ENCODE results near the gene KAT6B.

Gene KAT6B

DNA sequence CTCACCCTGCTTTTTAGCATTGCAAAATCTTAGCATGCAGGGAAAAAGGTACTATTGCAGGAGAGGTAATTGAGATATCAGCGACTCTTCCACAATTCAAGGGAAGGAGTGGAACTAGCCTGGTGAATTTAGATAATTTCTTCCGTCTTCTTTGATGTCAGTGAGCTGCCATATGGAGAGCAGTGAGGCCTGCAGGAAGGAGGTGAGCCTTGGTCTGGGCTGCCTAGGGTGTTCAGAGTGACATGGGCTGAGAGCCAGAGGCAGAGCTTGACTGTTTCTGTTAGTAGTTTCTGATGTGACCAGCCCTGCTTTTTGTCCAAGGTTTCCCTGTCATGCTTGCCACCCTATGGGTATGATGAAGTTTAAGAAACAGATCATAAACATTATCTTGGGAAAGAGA, 28.6 kb downstream of the KAT6B start:
- no peaks in the 10 kb centered on the region for H3K27me3 ChIP-seq (ENCODE audit: control insufficient read depth in 1 of 2, insufficient read depth in 2 of 2, low read length in 2 of 2)
- peak overlapping the region; percentile 22 for H3K27ac ChIP-seq (ENCODE audit: low read depth, low read length)
- H3K4me3 ChIP-seq (ENCODE audit: low read depth in 1 of 2, low read length in 2 of 2), result no peak overlapping the region
- H3K9me3 ChIP-seq (ENCODE audit: control insufficient read depth in 1 of 2, low read length in 2 of 2), result no peaks in the 10 kb centered on the region
- H3K9ac ChIP-seq (ENCODE audit: low read depth in 1 of 2, low read length in 2 of 2), result peak overlapping the region in 1 of 2 donors; percentile 2
- no peaks in the 10 kb centered on the region for H3K36me3 ChIP-seq (ENCODE audit: control insufficient read depth in 1 of 2, insufficient read depth in 2 of 2, low read length in 2 of 2)
- H3K4me1 ChIP-seq (ENCODE audit: control insufficient read depth in 1 of 2, insufficient read depth in 2 of 2, low read length in 2 of 2), result peaks cover 21 to 23% of the 10 kb centered on the region in 2 donors

DNA sequence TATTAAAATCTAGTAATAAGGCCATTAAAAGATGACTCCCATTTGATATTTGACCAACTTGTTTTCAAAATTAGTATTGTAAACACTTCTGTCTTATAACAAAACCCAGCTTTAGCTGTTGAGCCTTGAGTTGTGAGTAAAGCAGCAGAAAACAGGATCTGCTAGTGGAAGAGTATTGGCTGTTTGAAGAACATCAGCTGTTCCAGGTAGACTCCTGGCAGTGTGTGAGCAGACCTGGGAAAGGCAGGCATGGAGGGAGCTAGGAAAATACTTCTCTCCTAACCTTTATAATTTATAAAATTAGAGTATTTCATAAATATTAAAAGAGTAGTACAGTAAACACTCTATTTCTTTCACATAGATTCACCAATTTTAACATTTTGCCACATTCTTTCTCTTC, 29.0 kb downstream of the KAT6B start:
- H3K4me1 ChIP-seq (ENCODE audit: control insufficient read depth in 1 of 2, insufficient read depth in 2 of 2, low read length in 2 of 2), result peaks cover 21 to 23% of the 10 kb centered on the region in 2 donors
- H3K9me3 ChIP-seq (ENCODE audit: control insufficient read depth in 1 of 2, low read length in 2 of 2), result no peaks in the 10 kb centered on the region
- H3K27me3 ChIP-seq (ENCODE audit: control insufficient read depth in 1 of 2, insufficient read depth in 2 of 2, low read length in 2 of 2), result no peaks in the 10 kb centered on the region
- no peak overlapping the region for H3K9ac ChIP-seq (ENCODE audit: low read depth in 1 of 2, low read length in 2 of 2)
- no peak overlapping the region for H3K27ac ChIP-seq (ENCODE audit: low read depth, low read length)
- H3K36me3 ChIP-seq (ENCODE audit: control insufficient read depth in 1 of 2, insufficient read depth in 2 of 2, low read length in 2 of 2), result no peaks in the 10 kb centered on the region
- no peak overlapping the region for H3K4me3 ChIP-seq (ENCODE audit: low read depth in 1 of 2, low read length in 2 of 2)

GRCh38 chr10:74856940-74857339, 30.5 kb downstream of the KAT6B start:
- H3K4me1 ChIP-seq (ENCODE audit: control insufficient read depth in 1 of 2, insufficient read depth in 2 of 2, low read length in 2 of 2), result peaks cover 21 to 23% of the 10 kb centered on the region in 2 donors
- no peak overlapping the region for H3K27ac ChIP-seq (ENCODE audit: low read depth, low read length)
- no peak overlapping the region for H3K9ac ChIP-seq (ENCODE audit: low read depth in 1 of 2, low read length in 2 of 2)
- no peak overlapping the region for H3K4me3 ChIP-seq (ENCODE audit: low read depth in 1 of 2, low read length in 2 of 2)
- H3K36me3 ChIP-seq (ENCODE audit: control insufficient read depth in 1 of 2, insufficient read depth in 2 of 2, low read length in 2 of 2), result no peaks in the 10 kb centered on the region
- no peaks in the 10 kb centered on the region for H3K27me3 ChIP-seq (ENCODE audit: control insufficient read depth in 1 of 2, insufficient read depth in 2 of 2, low read length in 2 of 2)
- no peaks in the 10 kb centered on the region for H3K9me3 ChIP-seq (ENCODE audit: control insufficient read depth in 1 of 2, low read length in 2 of 2)

DNA sequence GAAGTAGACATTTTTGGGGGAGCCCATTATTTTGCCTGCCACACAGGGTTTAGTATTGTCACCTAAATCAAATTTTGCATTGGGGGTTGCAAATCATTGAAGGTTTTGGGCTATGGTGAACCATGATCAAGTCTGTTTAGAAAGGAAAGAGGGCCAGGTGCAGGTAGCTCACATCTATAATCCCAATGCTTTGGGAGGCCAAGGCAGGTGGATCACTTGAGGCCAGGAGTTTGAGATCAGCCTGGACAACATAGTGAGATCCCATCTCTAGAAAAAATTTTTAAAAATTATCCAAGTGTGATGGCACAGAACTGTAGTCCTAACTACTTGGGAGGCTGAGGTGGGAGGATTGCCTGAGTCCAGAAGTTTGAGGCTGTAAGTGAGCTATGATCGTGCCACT, 31.2 kb downstream of the KAT6B start:
- Histone ChIP-seq H3K36me3 (ENCODE audit: control insufficient read depth in 1 of 2, insufficient read depth in 2 of 2, low read length in 2 of 2) (no peaks in the 10 kb centered on the region), H3K27ac (ENCODE audit: low read depth, low read length) (no peak overlapping the region), H3K9ac (ENCODE audit: low read depth in 1 of 2, low read length in 2 of 2) (no peak overlapping the region), H3K4me1 (ENCODE audit: control insufficient read depth in 1 of 2, insufficient read depth in 2 of 2, low read length in 2 of 2) (peaks cover 18 to 21% of the 10 kb centered on the region in 2 donors), H3K9me3 (ENCODE audit: control insufficient read depth in 1 of 2, low read length in 2 of 2) (no peaks in the 10 kb centered on the region), H3K27me3 (ENCODE audit: control insufficient read depth in 1 of 2, insufficient read depth in 2 of 2, low read length in 2 of 2) (no peaks in the 10 kb centered on the region), H3K4me3 (ENCODE audit: low read depth in 1 of 2, low read length in 2 of 2) (no peak overlapping the region)

DNA sequence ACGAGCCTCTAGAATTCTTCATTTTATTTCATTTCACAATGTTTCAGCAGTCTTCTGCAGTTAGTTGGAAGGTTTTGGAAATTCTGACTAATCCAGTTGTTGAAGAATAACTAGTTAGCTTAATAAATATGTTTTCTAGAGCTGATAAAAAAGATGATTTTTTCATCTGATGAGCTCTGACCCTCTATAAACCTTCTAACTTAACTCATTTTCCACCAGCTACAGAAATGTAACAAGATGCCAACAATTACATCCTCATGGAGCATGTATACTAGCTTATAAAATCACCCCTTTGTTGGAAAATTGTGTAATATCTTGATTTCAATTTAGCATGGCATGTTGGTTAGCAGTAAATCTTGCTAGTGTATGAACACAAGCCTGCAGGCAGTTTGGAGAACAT, 33.1 kb downstream of the KAT6B start:
- Histone ChIP-seq H3K9me3 (ENCODE audit: control insufficient read depth in 1 of 2, low read length in 2 of 2) (no peaks in the 10 kb centered on the region), H3K4me3 (ENCODE audit: low read depth in 1 of 2, low read length in 2 of 2) (no peak overlapping the region), H3K27ac (ENCODE audit: low read depth, low read length) (no peak overlapping the region), H3K27me3 (ENCODE audit: control insufficient read depth in 1 of 2, insufficient read depth in 2 of 2, low read length in 2 of 2) (no peaks in the 10 kb centered on the region), H3K4me1 (ENCODE audit: control insufficient read depth in 1 of 2, insufficient read depth in 2 of 2, low read length in 2 of 2) (peaks cover 12 to 18% of the 10 kb centered on the region in 2 donors), H3K9ac (ENCODE audit: low read depth in 1 of 2, low read length in 2 of 2) (no peak overlapping the region), H3K36me3 (ENCODE audit: control insufficient read depth in 1 of 2, insufficient read depth in 2 of 2, low read length in 2 of 2) (no peaks in the 10 kb centered on the region)

DNA sequence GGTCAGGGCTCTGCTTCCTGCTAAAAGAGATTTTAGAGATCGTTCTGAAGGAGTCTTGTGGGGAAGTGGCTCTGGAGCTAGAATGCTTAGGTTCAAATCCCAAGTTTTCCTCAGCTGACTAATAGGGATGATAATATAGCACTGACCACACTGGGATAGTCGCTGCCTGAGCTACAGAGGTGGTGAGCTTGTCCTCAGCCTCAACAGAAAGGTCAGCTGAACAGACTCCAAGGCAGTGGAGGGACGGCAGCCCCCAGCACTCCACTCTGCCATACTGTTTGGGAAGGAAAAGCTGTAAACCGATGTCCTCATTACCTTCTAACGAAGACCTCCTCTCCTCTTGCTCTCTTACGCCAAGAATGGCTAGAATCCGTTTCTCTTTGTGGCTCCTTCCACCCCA, 36.2 kb downstream of the KAT6B start:
- H3K36me3 ChIP-seq (ENCODE audit: control insufficient read depth in 1 of 2, insufficient read depth in 2 of 2, low read length in 2 of 2), result no peaks in the 10 kb centered on the region
- no peak overlapping the region for H3K4me3 ChIP-seq (ENCODE audit: low read depth in 1 of 2, low read length in 2 of 2)
- H3K9ac ChIP-seq (ENCODE audit: low read depth in 1 of 2, low read length in 2 of 2), result no peak overlapping the region
- H3K27me3 ChIP-seq (ENCODE audit: control insufficient read depth in 1 of 2, insufficient read depth in 2 of 2, low read length in 2 of 2), result no peaks in the 10 kb centered on the region
- no peak overlapping the region for H3K27ac ChIP-seq (ENCODE audit: low read depth, low read length)
- H3K4me1 ChIP-seq (ENCODE audit: control insufficient read depth in 1 of 2, insufficient read depth in 2 of 2, low read length in 2 of 2), result peaks cover 0 to 12% of the 10 kb centered on the region in 2 donors
- no peaks in the 10 kb centered on the region for H3K9me3 ChIP-seq (ENCODE audit: control insufficient read depth in 1 of 2, low read length in 2 of 2)

DNA sequence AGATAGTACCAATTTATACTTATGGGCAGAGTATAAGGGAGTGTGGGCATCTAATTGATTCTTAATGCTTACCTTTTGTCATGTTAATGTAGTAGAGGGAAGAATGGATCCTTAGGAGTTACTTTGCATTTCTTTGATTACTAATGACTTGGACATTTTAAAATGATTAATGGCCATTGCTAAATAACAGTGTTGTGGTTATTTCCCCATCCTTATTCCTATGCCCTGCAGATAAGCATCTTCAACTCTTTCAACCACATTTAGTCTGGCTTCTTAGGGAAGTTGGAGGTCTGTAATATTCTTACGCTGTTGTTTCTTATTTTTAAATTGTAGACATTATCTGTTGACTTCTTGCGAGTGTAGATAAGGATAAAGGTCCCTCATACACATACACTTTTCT, 37.2 kb downstream of the KAT6B start:
- no peak overlapping the region for H3K27ac ChIP-seq (ENCODE audit: low read depth, low read length)
- H3K36me3 ChIP-seq (ENCODE audit: control insufficient read depth in 1 of 2, insufficient read depth in 2 of 2, low read length in 2 of 2), result no peaks in the 10 kb centered on the region
- peaks cover 0 to 12% of the 10 kb centered on the region in 2 donors for H3K4me1 ChIP-seq (ENCODE audit: control insufficient read depth in 1 of 2, insufficient read depth in 2 of 2, low read length in 2 of 2)
- H3K9me3 ChIP-seq (ENCODE audit: control insufficient read depth in 1 of 2, low read length in 2 of 2), result no peaks in the 10 kb centered on the region
- no peak overlapping the region for H3K9ac ChIP-seq (ENCODE audit: low read depth in 1 of 2, low read length in 2 of 2)
- H3K27me3 ChIP-seq (ENCODE audit: control insufficient read depth in 1 of 2, insufficient read depth in 2 of 2, low read length in 2 of 2), result no peaks in the 10 kb centered on the region
- no peak overlapping the region for H3K4me3 ChIP-seq (ENCODE audit: low read depth in 1 of 2, low read length in 2 of 2)

- H3K9ac ChIP-seq (ENCODE audit: low read depth in 1 of 2, low read length in 2 of 2), result no peak overlapping the region
- H3K9me3 ChIP-seq (ENCODE audit: control insufficient read depth in 1 of 2, low read length in 2 of 2), result no peaks in the 10 kb centered on the region
- no peaks in the 10 kb centered on the region for H3K27me3 ChIP-seq (ENCODE audit: control insufficient read depth in 1 of 2, insufficient read depth in 2 of 2, low read length in 2 of 2)
- H3K4me3 ChIP-seq (ENCODE audit: low read depth in 1 of 2, low read length in 2 of 2), result no peak overlapping the region
- H3K36me3 ChIP-seq (ENCODE audit: control insufficient read depth in 1 of 2, insufficient read depth in 2 of 2, low read length in 2 of 2), result no peaks in the 10 kb centered on the region
- peaks cover 0 to 12% of the 10 kb centered on the region in 2 donors for H3K4me1 ChIP-seq (ENCODE audit: control insufficient read depth in 1 of 2, insufficient read depth in 2 of 2, low read length in 2 of 2)
- H3K27ac ChIP-seq (ENCODE audit: low read depth, low read length), result no peak overlapping the region
Measured at GRCh38 chr10:74867351-74867750, 41.0 kb downstream of the KAT6B start.

DNA sequence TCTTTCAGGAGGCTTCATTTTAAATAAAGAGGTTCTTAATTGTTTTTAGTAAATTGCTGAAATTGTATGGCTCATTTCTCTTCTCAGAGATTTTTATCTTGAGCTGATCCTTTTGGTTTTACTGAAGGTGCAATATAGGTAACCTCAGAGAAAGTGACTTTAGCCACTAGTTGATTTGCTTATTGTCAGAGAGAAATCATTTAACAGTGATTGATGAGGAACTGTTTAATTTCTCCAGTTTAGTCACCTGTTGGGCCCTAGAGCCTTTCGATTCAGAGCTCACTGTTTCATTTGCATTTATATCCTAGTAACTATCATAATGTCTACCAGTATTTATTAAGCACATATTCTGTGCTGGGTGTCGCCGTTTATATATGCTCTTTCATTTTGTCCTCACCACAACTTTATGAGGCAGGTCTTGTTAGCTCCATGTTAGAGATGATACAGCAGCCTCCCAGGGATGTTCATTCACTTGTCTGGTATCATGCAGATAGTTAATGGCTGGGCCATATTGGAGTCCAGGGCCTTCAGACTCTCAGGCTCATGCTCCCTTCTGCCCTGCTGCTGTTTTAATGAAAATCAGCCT, 42.1 kb downstream of the KAT6B start:
- Histone ChIP-seq H3K36me3 (ENCODE audit: control insufficient read depth in 1 of 2, insufficient read depth in 2 of 2, low read length in 2 of 2) (no peaks in the 10 kb centered on the region), H3K4me1 (ENCODE audit: control insufficient read depth in 1 of 2, insufficient read depth in 2 of 2, low read length in 2 of 2) (peaks cover 0 to 9% of the 10 kb centered on the region in 2 donors), H3K9me3 (ENCODE audit: control insufficient read depth in 1 of 2, low read length in 2 of 2) (no peaks in the 10 kb centered on the region), H3K27ac (ENCODE audit: low read depth, low read length) (no peak overlapping the region), H3K9ac (ENCODE audit: low read depth in 1 of 2, low read length in 2 of 2) (no peak overlapping the region), H3K4me3 (ENCODE audit: low read depth in 1 of 2, low read length in 2 of 2) (no peak overlapping the region), H3K27me3 (ENCODE audit: control insufficient read depth in 1 of 2, insufficient read depth in 2 of 2, low read length in 2 of 2) (no peaks in the 10 kb centered on the region)

DNA sequence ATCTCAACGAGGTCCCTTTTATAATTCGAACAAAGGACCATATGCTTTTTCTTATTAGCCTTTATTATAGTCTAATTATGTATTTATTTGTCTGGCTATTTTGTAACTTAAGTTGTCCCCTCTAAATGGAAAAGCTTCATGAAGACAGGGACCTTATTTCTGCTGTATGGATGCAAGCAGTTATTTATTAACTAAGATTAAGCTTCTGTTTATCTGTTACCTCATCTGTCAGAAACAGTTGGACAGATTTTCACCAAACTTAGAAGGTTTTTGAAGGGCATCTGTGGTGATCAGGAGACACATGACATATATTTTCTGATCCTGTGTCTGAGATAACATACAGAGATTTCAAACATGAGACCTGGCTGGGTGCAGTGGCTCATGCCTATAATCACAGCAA, 43.2 kb downstream of the KAT6B start:
- Histone ChIP-seq H3K9ac (ENCODE audit: low read depth in 1 of 2, low read length in 2 of 2) (no peak overlapping the region), H3K36me3 (ENCODE audit: control insufficient read depth in 1 of 2, insufficient read depth in 2 of 2, low read length in 2 of 2) (no peaks in the 10 kb centered on the region), H3K4me1 (ENCODE audit: control insufficient read depth in 1 of 2, insufficient read depth in 2 of 2, low read length in 2 of 2) (peaks cover under 1 to 4% of the 10 kb centered on the region in 2 donors), H3K27ac (ENCODE audit: low read depth, low read length) (no peak overlapping the region), H3K9me3 (ENCODE audit: control insufficient read depth in 1 of 2, low read length in 2 of 2) (no peaks in the 10 kb centered on the region), H3K27me3 (ENCODE audit: control insufficient read depth in 1 of 2, insufficient read depth in 2 of 2, low read length in 2 of 2) (no peaks in the 10 kb centered on the region), H3K4me3 (ENCODE audit: low read depth in 1 of 2, low read length in 2 of 2) (no peak overlapping the region)

DNA sequence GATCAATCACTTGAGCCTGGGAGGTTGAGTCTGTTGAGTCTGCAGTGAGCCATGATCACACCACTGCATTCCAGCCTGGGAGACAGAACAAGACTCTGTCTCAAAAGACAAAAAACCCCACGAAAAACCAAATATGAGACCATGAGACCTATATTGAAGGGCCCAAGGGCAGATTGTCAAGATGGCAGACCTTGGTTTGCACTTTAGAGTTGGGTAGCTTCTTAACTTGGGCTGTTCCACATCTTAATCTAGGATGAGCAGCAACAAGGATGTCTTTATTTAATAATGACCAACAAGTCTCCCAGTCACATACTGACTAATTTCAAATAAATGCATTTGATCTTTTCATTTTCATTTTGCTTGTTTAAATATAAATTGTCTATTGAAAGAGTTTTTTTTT, 43.8 kb downstream of the KAT6B start:
- H3K36me3 ChIP-seq (ENCODE audit: control insufficient read depth in 1 of 2, insufficient read depth in 2 of 2, low read length in 2 of 2), result no peaks in the 10 kb centered on the region
- H3K9me3 ChIP-seq (ENCODE audit: control insufficient read depth in 1 of 2, low read length in 2 of 2), result no peaks in the 10 kb centered on the region
- H3K9ac ChIP-seq (ENCODE audit: low read depth in 1 of 2, low read length in 2 of 2), result no peak overlapping the region
- H3K4me1 ChIP-seq (ENCODE audit: control insufficient read depth in 1 of 2, insufficient read depth in 2 of 2, low read length in 2 of 2), result peaks cover 3 to 4% of the 10 kb centered on the region in 2 donors
- H3K4me3 ChIP-seq (ENCODE audit: low read depth in 1 of 2, low read length in 2 of 2), result no peak overlapping the region
- no peak overlapping the region for H3K27ac ChIP-seq (ENCODE audit: low read depth, low read length)
- H3K27me3 ChIP-seq (ENCODE audit: control insufficient read depth in 1 of 2, insufficient read depth in 2 of 2, low read length in 2 of 2), result no peaks in the 10 kb centered on the region
